SW 1271 (cell line): Measurements from ENCODE around the gene ITPKB.
"Not testable (repeated sequence)": the region's sequence is repeated elsewhere in the genome, so short reads cannot be mapped to it uniquely, and the experiment has no call there.

Source experiments
- DNase-seq, 2 experiments: peaks; one replicate each; lab custom pipeline; 2025; lab: John Stamatoyannopoulos, UW

ITPKB gene

DNA sequence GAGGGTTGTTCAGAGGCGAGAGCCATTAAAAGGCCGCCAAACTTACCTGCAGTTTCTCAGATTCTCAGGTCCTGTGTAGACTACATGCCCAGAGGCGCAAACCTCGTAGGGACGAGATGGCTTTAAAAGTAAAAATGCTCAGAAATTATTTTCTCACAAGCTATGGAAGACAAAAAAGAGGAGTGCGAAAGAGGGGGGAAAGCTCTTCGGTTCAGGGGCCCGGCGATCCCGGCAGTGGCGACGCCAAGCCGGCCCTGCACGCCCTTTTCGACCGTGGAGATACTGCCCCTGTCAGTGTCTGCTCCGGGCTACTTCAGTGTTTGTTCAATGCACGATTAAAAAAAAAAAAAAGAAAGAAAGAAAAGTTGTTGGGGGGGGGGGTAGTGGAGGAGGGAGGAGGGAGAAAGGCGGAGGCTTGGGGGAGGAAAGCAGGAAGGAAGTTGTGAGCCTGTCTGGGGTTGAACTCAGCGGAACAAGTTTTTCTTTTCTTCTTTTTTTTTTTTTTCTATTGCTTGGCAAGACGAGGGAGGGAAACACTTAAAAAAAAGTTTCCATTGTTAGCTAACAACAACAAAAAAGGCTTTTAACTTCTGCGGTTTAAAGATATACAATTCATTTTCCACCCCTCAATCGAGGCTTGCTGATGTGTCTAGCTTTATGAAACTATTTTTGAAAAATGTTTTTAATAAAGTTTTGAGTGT lies at the start of gene ITPKB:
Gene ITPKB (minus strand): TSS at position 288 of the 701 bp plus-strand sequence. CDS start 1,824 bp downstream, outside the sequence.
- no peak for DNase-seq

DNA sequence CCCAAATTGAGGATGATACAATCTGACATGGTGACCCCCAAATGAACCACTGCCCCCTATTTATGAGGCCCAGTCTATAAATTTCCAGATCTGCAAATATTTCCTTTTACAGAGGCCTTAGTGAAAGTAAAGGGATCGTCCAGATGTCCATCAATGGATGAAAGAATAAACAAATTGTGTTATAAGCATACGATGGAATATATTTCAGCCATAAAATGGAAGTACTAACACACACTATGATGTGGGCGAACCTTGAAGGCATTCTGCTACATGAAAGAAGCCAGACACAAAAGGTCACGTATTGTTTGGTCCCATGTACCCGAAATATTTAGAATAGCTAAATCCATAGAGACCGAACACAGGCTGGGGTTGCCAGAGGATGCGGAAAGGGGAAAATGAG lies 48.6 kb upstream of the ITPKB start:
- no peak for DNase-seq

DNA sequence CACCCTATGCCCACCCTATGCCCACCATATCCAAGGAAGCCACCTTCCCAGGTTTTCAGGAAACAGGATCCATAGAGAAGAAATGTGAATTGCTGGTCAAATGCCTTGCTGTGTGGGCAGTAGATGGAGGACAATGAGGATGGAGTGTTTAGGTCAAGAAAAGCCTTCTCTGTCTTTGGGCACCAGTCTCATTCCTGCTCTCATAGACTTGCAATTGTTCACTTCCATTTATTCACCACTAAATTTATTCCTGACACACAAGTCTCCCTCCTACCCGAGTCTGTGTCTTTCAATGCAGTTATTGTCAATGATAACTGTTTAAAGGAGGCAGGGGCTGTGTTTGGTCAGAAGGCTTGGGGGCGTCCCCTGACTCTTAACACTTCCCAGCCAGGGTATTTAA lies 48.0 kb upstream of the ITPKB start:
- DNase-seq: no peak

DNA sequence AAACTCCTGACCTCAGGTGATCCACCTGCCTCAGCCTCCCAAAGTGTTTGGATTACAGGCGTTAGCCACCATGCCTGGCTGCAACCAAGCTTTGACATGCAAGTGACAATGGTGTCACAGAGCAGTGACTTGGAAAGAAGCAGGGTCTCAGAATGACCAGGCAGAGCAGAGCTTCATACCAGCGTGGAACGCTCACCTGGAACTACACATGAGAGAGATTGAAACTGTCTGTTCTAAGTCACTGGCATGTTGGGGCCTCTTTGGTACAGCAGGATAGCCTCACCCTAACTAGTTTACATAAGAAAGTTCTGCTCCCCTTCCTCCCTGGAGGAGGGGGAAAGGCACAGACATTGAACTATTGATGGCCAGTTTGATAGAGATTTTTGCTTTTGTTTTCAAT lies 47.5 kb upstream of the ITPKB start:
- DNase-seq: no peak

DNA sequence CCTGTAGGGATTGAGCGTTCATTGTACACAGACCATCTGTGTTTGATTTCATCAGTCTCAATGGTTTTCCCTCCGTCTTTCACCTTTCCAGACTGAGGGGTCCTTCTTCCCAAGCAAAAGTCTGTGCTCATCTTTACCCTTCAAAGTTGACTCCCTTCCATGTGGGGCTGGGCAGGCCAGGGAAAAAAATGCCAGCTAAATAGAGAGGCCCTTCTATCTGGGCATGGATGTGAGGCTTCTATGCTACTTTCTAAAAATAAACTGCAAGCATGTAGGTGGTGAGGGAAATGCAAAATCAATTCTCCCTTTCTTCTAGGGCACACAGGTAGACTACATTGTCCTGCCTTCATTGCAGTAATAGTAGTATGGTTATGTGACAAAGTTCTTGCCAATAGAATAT lies 46.7 kb upstream of the ITPKB start:
- DNase-seq: no peak

DNA sequence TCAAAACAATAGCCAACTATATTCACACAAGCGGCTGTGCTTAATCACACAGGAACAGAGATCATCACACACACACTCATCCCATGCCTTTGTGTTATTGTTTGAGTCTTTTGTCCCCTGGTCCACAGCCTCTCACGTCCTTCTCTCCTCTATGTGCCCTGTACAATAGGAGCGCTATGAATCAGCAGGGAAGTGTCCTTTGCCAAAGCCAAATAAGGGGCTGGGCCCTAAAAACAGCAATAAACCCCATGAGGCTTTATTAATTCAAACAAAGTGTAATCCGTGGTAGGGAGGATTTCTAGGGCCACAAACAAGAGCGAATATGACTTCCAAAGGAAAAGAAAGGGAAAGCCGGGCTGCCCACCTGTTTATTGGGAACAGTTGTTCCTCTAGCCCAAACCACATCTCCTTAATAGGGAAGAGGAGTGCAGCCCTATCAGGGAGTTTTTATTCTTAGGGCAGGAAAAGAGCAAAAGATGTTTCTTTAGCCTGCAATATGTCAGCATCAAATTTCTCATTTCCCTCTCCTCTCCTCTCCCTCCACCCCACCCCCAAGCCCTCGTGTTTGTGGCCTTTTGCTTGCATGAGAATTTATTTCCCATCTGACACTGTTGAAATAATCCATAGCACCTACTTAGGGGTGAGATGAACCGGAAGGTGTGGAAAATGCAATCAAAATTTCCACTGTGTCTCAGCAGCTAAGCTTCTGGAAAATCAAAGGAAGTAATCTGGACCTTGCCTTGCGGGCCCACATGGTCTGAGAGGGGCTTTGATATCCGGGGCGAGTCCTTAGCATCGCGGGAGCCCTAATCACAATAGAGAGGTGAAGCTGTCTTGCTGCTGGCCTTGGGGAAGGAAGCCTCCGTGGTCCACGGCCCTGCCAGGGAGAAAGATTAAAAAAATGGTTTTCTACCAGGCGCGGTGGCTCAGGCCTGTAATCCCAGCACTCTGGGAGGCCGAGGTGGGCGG lies 45.3 kb upstream of the ITPKB start:
- no peak for DNase-seq

DNA sequence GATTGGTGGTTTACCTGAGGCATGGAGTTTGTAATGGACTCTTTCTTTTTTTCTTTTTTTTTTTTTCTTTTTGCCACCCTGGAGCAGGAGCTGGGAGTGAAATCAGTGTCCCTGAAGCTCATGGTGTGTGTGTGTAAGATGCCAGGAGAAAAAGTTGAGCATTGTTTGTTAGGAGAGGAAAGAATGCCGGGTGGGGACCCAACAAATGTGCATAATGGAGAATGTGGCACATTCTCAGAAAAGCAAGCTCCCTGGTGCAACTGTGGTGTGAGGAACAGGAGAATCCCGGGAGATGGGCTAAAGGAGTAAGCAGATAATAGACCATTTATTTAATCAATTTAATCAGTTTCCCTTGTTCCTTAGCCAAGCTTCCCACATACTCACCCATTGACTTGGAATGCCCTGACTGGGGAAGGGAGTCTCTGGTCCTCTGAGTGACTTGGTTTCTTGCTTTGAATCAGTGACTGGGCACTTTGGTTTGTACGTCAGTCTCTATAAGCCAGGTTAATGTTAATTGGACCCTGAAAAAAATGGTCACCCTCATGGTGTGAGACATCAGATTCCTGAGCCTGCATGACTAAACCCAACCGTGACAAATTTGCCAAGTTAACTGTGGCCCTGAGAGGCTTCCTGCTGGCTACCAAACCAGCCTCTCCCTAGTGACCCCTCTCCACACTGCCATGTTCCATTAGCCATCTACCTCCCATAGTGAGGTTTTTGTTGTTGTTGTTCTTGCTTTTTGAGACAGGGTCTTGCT lies 43.9 kb upstream of the ITPKB start:
- no peak for DNase-seq

DNA sequence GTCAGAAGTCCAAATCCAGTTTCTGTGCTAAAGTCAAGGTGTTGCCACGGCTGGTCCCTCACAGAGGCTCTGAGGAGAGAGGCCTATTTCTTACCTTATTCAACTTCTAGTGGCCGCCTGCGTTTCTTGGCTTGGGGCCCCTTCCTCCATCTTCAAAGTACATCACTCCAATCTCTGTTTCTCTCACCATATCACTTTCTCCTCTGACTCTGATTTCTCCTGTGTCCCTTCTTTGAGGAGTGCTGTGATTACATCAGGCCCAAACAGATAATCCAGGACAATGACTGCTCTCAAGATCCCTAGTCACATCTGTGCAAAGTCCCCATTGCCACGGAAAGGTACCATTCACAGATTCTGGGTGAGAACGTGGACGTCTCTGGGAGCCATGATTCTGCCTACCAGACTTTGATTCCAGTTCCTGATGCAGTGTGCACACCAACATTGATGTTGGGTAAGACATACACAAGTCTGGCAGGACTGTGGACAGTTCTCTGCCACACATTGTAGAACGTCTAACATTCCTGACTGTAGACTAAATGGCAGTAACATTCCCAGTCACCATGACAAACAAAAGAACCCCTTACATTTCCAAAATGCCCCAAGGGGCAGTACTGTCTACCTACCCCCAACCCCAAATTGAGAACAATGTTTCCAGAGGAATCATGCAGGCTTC lies 43.0 kb upstream of the ITPKB start:
- no peak for DNase-seq

DNA sequence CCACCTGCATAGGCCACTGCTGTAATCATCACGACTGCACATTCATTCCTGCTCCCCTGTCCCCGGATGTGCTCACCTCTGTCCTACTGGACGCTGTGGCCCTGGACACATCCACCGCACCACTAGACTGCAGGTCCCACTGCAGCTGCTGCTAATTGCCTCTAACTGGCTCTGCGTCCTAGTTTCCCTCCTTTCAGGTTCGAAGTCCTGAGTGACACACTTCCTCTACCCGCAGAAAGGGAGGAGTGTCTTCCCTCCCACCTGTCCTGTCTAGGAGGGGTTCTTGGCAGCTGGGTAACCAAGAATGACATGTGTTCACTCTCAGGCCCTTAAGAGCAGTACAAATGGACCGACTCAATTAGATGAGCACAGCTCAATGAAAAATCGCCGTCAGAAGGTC lies 40.5 kb upstream of the ITPKB start:
- DNase-seq: no peak

DNA sequence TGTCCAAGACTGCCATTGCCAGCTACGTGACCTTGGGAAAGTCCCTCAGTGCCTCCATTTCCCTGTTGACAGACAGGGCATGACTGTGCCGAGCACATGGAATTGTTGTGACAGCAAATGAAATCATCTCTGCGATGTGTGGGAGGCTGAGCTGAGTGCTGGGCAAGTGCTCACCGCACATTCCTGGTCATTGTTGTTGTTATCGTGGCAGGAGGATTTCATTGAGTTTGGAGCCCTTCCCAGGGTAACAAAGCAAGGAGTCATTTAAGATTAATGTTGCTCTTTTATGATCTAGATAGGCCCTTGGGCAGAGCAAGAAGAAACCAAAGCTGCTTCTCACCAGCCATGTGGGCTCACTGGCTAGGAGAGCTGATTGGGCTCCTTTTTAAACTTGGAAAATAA lies 39.6 kb upstream of the ITPKB start:
- DNase-seq: no peak

DNA sequence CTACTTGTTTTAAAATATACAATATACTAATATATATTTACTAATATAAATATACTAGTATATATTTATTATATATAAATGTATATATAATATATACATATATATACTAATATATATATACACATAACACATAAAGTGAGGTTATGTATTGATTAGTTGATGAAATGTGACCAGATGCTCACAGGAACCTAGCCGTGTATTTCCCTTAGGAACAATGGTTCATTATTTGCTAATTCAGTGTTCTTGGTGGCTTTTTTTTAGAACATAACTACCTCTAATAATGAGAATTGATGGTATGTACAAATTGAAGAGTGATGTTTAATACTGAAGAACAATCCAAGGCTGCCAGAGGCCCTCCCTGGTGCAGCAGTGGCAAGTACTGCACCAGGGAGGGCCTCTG lies 37.9 kb upstream of the ITPKB start:
- no peak for DNase-seq

DNA sequence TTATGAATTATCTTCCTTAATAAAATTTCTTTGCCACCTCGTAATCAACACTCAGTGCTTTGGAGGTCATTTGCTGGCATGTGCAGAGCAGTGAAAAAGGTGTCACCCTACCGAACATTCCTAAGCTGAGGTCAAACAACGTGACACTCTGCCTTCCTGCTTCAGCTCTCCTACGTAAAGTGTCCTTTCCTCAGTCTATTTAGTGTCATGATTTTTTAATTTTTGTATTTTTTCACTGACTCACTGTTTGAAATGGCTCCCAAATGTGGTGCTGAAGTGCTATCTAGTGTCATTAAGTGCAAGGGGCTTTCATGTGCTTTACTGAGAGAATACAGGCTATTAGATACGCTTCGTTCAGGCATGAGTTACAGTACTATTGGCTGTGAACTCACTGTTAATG lies 37.0 kb upstream of the ITPKB start:
- no peak for DNase-seq

DNA sequence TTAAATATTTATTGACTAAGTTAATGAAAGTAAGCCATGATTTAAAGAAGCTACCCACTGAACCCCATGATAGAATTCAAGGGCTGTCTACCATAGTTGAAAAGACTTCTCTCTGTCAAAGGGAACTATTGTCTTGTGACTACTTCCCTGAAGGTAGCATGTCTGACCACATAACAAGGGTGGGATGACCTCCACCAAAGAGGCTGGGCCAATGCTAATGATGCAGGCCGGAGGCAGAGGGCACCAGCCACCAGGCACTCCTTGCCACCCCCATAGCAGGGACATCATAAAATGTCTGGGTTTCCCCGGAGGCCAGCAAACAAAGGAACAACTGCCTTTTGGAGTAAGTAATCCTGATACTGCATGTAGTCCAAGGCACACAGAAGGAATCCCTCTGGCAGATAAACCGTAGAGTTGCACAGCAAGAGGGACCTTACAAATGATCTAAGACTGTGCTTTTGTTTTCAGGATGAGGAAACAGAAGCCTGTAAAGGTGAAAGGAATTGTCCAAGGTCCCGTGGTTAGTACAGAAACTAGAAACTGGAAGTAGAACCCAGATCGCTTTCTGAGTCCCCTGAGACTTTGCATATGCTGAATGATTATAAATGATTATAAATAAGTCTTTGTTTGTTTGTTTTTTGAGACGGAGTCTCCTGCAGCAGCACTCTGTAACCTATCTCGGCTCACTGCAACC lies 33.5 kb upstream of the ITPKB start:
- DNase-seq: no peak

DNA sequence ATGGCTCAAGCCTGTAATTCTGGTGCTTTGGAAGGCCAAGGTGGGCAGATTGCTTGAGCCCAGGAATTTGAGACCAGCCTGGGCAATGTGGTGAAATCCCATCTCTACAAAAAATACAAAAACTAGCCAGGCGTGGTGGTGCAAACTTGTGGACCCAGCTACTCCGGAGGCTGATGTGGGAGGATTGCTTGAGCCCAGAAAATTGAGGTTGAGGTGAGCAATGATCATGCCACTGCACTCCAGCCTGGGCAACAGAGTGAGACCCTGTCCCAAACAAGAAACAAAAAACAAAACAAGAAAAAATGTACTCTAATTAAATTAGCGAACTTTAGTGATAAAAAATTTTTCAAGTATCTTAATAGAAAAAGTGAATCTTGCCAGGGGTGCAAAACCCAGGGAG lies 28.1 kb upstream of the ITPKB start:
- not testable (repeated sequence) for DNase-seq

DNA sequence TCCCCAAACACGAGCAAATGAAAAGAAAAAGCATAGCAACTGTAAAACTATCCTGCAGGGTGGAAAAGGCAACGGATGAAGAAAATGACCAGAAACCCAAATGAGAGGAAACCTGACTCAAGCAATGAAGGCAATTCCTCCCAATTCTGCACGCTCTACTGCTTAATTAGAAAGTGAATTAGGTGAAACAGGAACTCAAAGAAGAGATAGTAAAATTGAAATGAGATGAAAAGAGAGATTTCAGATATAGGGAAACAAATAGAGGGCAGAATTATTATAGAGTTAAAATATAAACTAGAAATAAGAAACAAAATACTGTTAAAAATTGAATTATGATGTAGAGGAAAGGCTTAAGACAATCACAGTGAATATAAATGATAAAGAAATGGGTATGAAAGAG lies 27.5 kb upstream of the ITPKB start:
- DNase-seq: no peak

DNA sequence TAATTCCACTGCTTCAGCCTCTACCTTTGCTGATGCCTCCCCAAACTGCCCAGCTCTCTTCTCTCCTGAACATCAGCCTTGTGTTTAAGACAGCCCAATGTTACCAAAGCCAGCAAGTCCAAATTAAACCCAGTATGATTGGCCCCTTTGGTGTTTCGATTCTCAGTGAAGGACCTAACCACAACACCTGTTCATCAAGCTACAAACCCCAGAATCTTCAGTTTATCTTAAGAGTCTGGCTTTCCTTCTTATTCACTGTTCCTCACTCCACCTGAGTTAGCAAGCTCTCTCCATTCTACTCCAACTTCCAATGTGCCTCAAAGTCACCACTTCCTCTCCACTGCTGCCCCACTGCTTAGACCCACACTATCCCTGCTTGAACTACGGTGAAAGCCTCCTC lies 25.5 kb upstream of the ITPKB start:
- no peak for DNase-seq

DNA sequence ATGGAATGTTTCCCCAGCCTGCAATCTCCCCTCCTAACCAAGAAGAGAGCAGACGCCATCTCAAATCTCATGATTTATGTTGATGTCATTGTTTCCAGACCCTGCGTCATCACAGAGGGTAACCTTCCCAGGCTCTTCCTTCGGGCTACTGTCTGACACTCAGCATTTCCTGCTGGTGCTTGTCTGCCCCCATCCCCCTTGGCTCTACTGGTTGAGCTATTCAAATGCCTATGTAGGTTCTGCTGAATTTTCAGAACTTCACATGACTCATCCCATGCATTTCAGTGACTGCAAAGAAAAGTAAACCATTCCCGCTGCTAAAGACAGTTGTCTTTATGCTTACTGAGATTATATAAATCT lies 24.8 kb upstream of the ITPKB start:
- DNase-seq: no peak

DNA sequence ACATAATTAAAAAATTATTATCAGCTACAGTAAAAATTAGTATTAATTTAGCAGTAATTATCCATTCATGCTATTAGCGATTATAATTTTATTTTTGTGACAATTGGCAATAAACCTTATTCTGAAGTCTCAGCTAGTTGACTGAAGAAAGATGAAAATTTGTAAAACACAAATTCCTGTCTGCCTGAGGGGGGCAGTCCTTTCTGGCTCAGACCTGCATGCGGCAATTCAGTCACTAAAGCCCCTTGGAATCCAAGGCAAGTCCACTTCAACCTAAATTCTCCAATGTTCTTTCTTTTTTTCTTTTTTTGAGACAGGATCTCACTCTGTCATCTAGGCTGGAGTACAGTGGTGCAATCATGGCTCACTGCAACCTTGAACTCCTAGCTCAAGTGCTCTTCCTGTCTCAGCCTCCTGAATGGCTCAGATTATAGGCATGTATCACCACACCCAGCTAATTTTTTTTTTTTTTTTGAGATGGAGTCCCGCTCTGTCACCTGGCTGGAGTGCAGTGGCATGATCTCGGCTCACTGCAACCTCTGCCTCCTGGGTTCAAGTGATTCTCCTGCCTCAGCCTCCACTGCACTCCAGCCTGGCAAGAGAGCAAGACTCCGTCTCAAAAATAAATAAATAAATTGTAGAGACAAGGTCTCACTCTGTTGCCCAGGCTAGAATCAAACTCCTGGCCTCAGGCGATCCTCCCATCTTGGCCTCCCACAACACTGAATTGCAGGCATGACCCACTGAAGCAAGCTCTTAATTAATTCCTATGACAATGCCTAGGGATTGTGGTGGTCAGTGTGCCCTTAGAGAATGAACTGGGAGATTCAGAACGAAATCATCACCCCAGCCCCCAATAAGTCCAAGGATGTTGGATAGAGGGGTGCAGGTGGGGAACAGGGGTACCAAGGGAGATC lies 24.2 kb upstream of the ITPKB start:
- no peak for DNase-seq

DNA sequence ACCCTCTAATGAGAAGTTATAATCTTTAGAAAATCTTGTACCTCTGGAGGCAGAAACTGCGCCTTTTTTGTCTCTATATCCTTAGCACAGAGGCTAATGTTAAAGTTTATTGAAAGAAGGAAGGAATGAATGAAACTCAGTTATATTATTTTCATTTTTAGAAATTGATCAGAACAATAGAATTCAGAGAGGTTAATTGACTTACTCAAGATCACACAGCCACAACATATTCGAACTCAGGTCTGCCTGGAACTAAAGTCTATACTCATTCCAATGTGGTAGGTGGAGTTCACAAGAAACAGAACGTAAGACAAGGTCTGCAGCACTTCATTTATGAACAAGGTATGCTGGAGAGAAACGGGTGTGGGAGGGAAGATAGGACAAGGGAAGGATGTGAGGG lies 23.0 kb upstream of the ITPKB start:
- DNase-seq: no peak

DNA sequence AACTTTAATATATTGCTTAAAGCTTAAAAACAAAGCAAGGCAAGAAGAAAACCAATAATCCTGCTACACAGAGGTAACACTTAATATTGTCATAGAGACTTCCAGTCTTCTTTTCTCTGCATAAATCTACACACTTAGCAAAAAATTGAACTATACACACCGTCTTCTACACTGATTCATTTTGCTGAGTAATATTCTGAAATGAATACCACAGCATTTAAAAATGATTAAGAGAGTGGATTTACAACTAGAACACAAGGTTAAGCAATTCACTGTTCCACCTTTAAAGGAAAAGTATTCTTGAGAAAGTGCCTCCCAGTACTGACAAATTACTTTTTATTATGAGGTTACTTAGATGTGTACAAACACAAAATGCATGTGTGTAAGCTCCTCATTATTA lies 22.2 kb upstream of the ITPKB start:
- no peak for DNase-seq
